Fibroblast of lung (primary cell): Measurements from ENCODE around the gene ANKRD52. TPM values are rescaled to one million over a fixed set of nuclear protein-coding genes. Genes with fewer than 3 reads are reported as not detected.

Experiments
- DNase-seq, 2 donors: peaks; one replicate each; pipeline versions ENCODE4 v3.0.0 to v3.0.0-alpha.2; 2010; ENCODE audit warnings: low read depth in 2 of 2
- H2AFZ ChIP-seq: 2 replicates; pipeline ENCODE4 v1.5.1; 2012; ENCODE audit warnings: low read length, control low read depth, inconsistent platforms
- H3K27ac ChIP-seq: 2 replicates; pipeline ENCODE4 v1.5.1; 2011; ENCODE audit warnings: low read length, control low read depth; ENCODE audit not compliant: insufficient read depth
- H3K27me3 ChIP-seq: 2 replicates; pipeline ENCODE4 v1.5.1; 2011; ENCODE audit warnings: mild to moderate bottlenecking, low read length; ENCODE audit not compliant: control insufficient read depth, insufficient read depth
- H3K36me3 ChIP-seq: 2 replicates; pipeline ENCODE4 v1.5.1; 2011; ENCODE audit warnings: low read length; ENCODE audit not compliant: control insufficient read depth, insufficient read depth
- H3K4me1 ChIP-seq: 2 replicates; pipeline ENCODE4 v1.5.1; 2011; ENCODE audit warnings: low read length; ENCODE audit not compliant: control insufficient read depth, insufficient read depth; ENCODE audit errors: extremely low read depth
- H3K4me2 ChIP-seq: 2 replicates; pipeline ENCODE4 v1.5.1; 2011; ENCODE audit warnings: low read length, control low read depth; ENCODE audit not compliant: insufficient read depth; ENCODE audit errors: extremely low read depth
- H3K4me3 ChIP-seq, 4 experiments: fragments of 200-600 bp in 1 of 4; sonication (generic) in 1 of 4; replicated peaks in 1 of 4; 2 replicates each; pipeline ENCODE4 v1.5.1; 2011 to 2016; ENCODE audit warnings: low read length in 4 of 4, low read depth in 3 of 4, mild to moderate bottlenecking in 3 of 4, control low read depth in 2 of 4, inconsistent platforms in 1 of 4, mixed read lengths in 1 of 4; ENCODE audit not compliant: insufficient read depth in 1 of 4; ENCODE audit errors: control extremely low read depth in 1 of 4
- H3K79me2 ChIP-seq: 2 replicates; pipeline ENCODE4 v1.5.1; 2012; ENCODE audit warnings: mild to moderate bottlenecking, low read length, inconsistent platforms; ENCODE audit not compliant: control insufficient read depth, insufficient read depth
- H3K9ac ChIP-seq: 2 replicates; pipeline ENCODE4 v1.5.1; 2011; ENCODE audit warnings: mild to moderate bottlenecking, low read length, control low read depth; ENCODE audit not compliant: insufficient read depth
- H3K9me3 ChIP-seq: 2 replicates; pipeline ENCODE4 v1.5.1; 2012; ENCODE audit warnings: low read depth, low read length; ENCODE audit not compliant: control insufficient read depth, insufficient read depth
- H4K20me1 ChIP-seq: 2 replicates; pipeline ENCODE4 v1.5.1; 2011; ENCODE audit warnings: low read length; ENCODE audit not compliant: control insufficient read depth, insufficient read depth; ENCODE audit errors: extremely low read depth
- EZH2 ChIP-seq: IDR thresholded peaks from 2 replicates; pipeline ENCODE4 v1.5.1; 2012; ENCODE audit warnings: low read length, control low read depth, mild to moderate bottlenecking; ENCODE audit errors: missing control alignments
- polyA plus RNA-seq, 2 donors: library from polyadenylated mRNA; depleted of rRNA in 1 of 2; stranded (reverse) in 1 of 2; unstranded in 1 of 2; fragments of >200 nt; gene quantifications; 2 replicates each; pipeline ENCODE4 v1.2.1, GENCODE V29; 2011 to 2012; ENCODE audit warnings: missing spikeins in 1 of 2
- total RNA-seq: library from RNA; depleted of rRNA; stranded (reverse); fragments of >200 nt; gene quantifications from 2 replicates; pipeline ENCODE4 v1.2.1, GENCODE V29; 2014
- TF ChIP-seq, protein P1 (sequence below), 2 donors: IDR thresholded peaks in 1 of 2; conservative IDR thresholded peaks in 1 of 2; 1 replicate in 1 of 2; 2 replicates in 1 of 2; pipeline ENCODE4 v1.5.1; 2011 to 2012; ENCODE audit warnings: low read length in 2 of 2, control low read depth in 1 of 2, inconsistent platforms in 1 of 2, low read depth in 1 of 2, mild to moderate bottlenecking in 1 of 2

Gene ANKRD52
- total and polyA plus RNA-seq, 2 donors (not counting 1 experiment from before 2014, with no cell fraction given) = 12.2 to 14.9 TPM

- H3K36me3 ChIP-seq = peaks cover 4% of the 10 kb centered on the region
- H3K27me3 ChIP-seq = no peaks in the 10 kb centered on the region
- H3K27ac ChIP-seq = peak overlapping the region; percentile 97
- H3K4me3 ChIP-seq = peak overlapping the region; percentile 80 to 87 (median 84)
- H2AFZ ChIP-seq = peak overlapping the region; percentile 29
- H3K79me2 ChIP-seq = peaks cover 24% of the 10 kb centered on the region
- H4K20me1 ChIP-seq = no peaks in the 10 kb centered on the region
- H3K4me1 ChIP-seq = peaks cover 19% of the 10 kb centered on the region
- peak overlapping the region; percentile 90 for H3K4me2 ChIP-seq
- no peaks in the 10 kb centered on the region for H3K9me3 ChIP-seq
- TF ChIP-seq EZH2 = no peak
- TF ChIP-seq, protein P1, sequence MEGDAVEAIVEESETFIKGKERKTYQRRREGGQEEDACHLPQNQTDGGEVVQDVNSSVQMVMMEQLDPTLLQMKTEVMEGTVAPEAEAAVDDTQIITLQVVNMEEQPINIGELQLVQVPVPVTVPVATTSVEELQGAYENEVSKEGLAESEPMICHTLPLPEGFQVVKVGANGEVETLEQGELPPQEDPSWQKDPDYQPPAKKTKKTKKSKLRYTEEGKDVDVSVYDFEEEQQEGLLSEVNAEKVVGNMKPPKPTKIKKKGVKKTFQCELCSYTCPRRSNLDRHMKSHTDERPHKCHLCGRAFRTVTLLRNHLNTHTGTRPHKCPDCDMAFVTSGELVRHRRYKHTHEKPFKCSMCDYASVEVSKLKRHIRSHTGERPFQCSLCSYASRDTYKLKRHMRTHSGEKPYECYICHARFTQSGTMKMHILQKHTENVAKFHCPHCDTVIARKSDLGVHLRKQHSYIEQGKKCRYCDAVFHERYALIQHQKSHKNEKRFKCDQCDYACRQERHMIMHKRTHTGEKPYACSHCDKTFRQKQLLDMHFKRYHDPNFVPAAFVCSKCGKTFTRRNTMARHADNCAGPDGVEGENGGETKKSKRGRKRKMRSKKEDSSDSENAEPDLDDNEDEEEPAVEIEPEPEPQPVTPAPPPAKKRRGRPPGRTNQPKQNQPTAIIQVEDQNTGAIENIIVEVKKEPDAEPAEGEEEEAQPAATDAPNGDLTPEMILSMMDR (conservative IDR thresholded peaks at IDR 0.05 in 1 of 2, IDR thresholded peaks at IDR 0.05 in 1 of 2; ENCODE audit: low read depth in 1 of 2, low read length in 2 of 2) = no peak
- peak overlapping the region; percentile 93 for H3K9ac ChIP-seq
- DNase-seq = no peak
Observed at GRCh38 chr12:56222531-56222895, 35.7 kb downstream of the ANKRD52 start.

DNA sequence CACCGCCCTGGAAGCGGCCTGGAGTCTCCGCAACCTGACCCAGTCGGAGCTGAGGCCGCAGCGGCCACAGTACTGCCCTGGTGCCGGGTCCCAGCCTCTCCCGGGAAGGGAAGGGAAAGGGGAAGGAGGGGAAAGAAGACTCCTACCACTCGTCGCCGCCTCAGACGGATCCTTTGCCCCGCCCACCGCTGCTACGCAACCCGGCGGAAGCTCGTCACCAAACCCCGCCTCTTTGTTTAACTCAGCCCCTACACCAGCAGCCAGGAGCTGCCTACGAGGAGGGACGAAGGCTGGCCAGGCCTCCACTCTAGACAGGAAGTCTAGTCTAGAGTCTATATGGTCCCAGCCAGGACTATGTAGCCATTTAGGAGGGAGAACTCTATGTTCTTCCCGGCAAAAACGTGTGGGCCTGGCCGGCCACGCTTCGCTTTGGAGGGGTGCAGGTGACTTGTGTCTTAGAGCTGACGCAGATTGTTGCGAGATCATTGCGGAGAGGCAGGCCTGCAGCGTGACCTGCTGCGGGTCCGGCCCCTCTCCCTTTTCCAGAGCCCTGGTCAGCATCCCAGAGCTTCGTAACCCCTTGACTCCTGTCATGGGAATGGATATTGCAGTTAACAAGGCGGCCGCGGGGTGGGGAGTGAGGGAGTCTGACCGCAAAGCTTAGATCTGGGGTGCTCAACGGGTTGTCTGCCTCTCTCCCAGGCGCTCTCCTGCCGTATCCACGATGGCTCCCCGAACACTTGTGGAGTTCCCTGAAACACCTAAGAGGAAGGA is 36.2 kb downstream of the ANKRD52 start, which contains the start of gene RNF41:
RNF41 (minus strand) TSS at position 166 of the 774 bp plus-strand sequence. CDS start 7,875 bp downstream, outside the sequence.
- H3K79me2 ChIP-seq = peaks cover 27% of the 10 kb centered on the region
- peak within 1 kb of the TSS; percentile 68 for H2AFZ ChIP-seq
- peak; percentile 97 for DNase-seq
- H3K4me1 ChIP-seq = peaks cover 19% of the 10 kb centered on the region
- H3K9ac ChIP-seq = peak within 1 kb of the TSS; percentile 93
- H3K4me2 ChIP-seq = peak within 1 kb of the TSS; percentile 98
- TF ChIP-seq EZH2 = no peak
- TF ChIP-seq, protein P1 (conservative IDR thresholded peaks at IDR 0.05 in 1 of 2, IDR thresholded peaks at IDR 0.05 in 1 of 2; ENCODE audit: low read depth in 1 of 2, low read length in 2 of 2) = peak in 1 of 2 donors; percentile 3
- H3K4me3 ChIP-seq = peak within 1 kb of the TSS; percentile 80 to 87 (median 84)
- no peaks in the 10 kb centered on the region for H4K20me1 ChIP-seq
- no peaks in the 10 kb centered on the region for H3K27me3 ChIP-seq
- peak within 1 kb of the TSS; percentile 97 for H3K27ac ChIP-seq
- H3K36me3 ChIP-seq = peaks cover 5% of the 10 kb centered on the region
- H3K9me3 ChIP-seq = no peaks in the 10 kb centered on the region

GRCh38 chr12:56221232-56221756 is 36.9 kb downstream of the ANKRD52 start:
- Histone ChIP-seq H3K27me3 (no peaks in the 10 kb centered on the region), H4K20me1 (no peaks in the 10 kb centered on the region), H3K9ac (peak overlapping the region; percentile 93), H3K4me2 (peak overlapping the region; percentile 98), H2AFZ (peak overlapping the region; percentile 20), H3K36me3 (peaks cover 5% of the 10 kb centered on the region), H3K4me3 (peak overlapping the region; percentile 80 to 87 (median 84)), H3K79me2 (peaks cover 32% of the 10 kb centered on the region), H3K4me1 (peaks cover 19% of the 10 kb centered on the region), H3K9me3 (no peaks in the 10 kb centered on the region), H3K27ac (peak overlapping the region; percentile 97)
- no peak for TF ChIP-seq EZH2
- TF ChIP-seq, protein P1 (conservative IDR thresholded peaks at IDR 0.05 in 1 of 2, IDR thresholded peaks at IDR 0.05 in 1 of 2; ENCODE audit: low read depth in 1 of 2, low read length in 2 of 2) = no peak
- DNase-seq = peak; percentile 76 to 88
